HG02798 (cell line): ENCODE results near the gene CSRNP2.
"Not testable (repeated sequence)": the region's sequence is repeated elsewhere in the genome, so short reads cannot be mapped to it uniquely, and the experiment has no call there.

Source experiments
- ATAC-seq: cut with Tn5 transposase; IDR thresholded peaks from one replicate; pipeline ENCODE4 v1.9.1; 2021; ENCODE audit warnings: mild to moderate bottlenecking; ENCODE audit not compliant: unreplicated experiment, poor library complexity

Gene CSRNP2

DNA sequence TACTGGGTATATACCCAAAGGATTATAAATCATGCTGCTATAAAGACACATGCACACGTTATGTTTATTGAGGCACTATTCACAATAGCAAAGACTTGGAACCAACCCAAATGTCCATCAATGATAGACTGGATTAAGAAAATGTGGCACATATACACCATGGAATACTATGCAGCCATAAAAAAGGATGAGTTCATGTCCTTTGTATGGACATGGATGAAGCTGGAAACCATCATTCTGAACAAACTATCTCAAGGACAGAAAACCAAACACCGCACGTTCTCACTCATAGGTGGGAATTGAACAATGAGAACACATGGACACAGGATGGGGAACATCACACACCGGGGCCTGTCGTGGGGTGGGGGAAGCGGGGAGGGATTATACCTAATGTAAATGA, 4.5 kb downstream of the CSRNP2 start:
- ATAC-seq = not testable (repeated sequence)

DNA sequence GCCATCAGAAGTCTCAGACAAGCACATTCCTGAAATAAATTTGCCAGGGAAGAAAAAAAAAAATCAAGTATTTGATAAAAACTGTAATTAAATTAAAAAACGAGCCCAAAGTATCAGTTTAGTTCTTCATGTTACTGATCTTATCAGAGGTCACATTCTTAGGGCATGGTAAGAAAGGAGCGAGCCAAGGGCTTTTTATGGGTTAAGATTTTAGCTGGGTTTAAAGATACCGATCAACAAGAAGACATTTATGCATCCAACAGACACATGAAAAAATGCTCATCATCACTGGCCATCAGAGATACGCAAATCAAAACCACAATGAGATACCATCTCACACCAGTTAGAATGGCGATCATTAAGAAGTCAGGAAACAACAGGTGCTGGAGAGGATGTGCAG, 5.0 kb downstream of the CSRNP2 start:
- not testable (repeated sequence) for ATAC-seq

DNA sequence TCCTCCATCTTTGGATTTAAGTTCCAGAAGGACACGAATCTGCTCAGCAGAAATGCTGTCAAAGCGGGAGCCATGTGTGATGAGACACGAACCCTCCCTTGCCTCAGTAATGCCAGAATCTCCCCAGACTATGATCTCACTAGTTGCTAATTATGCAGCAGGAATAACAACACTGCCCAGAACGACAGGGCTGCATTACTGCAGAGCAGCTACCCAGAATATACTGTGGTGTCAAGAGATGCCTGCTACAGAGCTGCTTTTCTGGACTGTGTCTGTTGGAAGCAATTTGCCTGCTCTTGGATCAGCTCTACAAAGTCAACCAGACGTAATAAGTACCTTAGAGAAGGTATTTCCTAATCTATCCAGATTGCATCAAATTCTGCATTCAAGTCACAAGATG, 5.5 kb downstream of the CSRNP2 start:
- ATAC-seq = no peak

DNA sequence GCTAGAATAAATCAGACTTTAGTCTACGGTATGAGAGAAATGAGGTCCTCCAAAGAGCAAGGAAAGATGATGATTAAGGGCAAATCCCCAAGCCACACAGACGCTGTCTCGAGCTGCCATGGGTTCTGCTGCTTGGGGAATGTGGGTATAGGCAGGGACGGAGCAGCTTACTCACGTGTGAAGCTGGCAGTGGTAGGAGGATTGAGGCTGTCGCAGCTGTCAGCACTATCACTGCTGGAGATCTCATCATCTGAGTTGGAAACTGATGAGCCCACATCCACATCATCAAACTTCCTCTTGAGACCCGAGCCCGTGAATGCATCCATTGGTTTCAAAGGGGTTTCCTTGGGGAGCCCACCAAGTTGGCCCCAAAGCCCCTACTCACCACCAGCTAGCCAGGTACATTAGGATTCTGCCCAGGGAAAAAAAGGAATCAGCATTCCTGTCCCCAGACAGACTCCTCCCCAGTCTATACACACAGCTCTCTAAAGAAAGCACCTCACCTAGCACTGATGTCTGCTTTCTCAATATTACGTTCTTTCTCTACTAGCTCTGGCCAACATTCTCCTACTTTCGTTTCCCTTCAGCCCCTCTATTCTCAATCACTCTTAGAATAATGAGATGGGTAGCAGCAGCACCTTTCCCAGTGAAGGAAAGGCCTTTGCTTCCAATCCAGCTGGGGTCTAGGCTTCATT, 7.0 kb downstream of the CSRNP2 start:
- no peak for ATAC-seq

DNA sequence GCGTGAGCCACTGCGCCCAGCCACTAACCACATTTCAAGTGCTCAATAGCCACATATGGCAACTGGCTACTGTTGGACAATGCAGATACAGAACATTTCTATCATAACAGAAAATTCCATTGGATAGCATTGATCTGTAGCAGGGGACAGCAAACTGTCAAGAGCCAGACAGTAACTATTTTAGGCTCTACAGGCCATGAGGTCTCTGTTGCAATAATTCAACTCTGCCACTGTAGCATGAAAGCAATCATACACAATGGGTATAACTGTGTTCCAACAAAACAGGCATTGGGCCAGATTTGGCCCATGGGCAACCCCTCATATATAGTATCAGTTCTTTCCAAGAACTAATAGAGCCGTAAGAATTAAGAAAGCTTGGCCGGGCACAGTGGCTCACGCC, 8.0 kb downstream of the CSRNP2 start:
- no peak for ATAC-seq

DNA sequence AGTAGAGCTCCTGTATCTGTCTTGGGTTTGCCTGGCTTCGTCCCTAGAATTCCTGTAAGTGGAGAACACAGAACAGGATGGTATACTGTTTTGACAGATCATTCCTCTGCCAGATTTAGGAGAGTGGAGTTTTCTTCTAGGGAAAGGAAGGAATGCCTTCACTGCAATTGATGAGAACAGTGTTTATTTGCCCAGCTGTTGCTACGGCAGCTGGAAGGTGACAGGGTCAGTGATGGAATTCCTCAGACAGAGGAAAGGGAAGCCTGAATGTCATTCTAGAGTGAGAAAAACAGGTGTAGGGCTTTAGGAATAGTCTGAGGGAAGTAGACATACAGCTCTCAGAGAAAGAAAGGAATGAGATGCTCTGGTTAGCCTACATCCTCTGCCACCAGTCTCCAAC, 11.7 kb downstream of the CSRNP2 start:
- ATAC-seq = no peak

DNA sequence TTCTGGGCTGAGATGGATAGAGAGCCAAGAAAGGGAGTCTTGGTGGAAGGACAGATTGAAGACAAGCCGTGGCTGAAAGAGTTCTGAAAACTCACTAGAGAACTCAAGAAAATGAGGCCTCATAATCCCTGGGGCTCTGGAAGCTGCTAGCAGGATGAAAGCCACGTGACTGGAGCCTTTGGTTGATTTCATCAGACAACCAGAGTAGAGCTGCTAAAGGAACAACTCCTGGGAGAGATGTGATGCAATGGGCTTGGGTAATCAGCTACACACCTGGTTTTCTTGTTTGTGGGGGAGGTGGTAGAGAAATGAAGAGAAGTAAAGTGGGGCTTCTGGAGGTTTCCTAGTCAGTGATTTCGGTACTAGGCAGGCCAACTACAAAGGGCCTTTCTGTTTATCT, 13.4 kb downstream of the CSRNP2 start:
- ATAC-seq = no peak

DNA sequence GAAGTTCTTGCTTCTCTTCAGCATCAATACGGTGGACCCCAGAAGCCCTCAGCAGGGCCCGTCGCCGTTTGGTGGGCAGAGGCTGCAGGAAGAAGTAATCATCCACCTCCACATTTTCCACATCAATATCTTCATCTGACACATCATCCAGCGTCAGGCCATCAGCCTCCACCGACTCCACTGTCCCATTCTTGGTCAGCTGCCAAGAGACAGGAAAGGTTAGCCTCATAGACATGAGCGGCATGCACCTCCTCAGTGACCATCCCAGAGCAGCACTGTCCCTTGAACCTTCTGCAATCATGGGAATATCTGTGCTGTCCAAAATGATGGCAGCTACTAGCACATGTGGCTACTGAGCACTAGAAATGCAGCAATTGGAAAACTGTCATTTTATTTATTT, 15.6 kb downstream of the CSRNP2 start:
- ATAC-seq = no peak

DNA sequence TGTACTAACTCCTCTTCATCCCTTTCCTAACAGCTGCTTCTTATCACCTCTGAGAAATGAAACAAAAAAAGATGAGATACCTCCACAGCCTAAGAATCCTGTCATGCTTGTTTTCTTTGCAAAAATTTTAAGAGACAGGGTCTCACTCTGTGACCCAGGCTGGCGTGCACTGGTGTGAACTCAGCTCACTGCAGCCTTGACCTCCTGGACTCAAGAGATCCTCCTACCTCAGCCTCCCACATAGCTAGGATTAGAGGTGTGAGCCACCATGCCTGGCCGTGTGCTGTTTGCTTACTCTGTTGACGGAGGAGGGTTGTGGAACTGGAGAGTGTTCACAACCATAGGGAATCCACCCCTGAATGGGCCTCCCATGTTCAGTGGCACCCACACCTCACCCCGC, 16.2 kb downstream of the CSRNP2 start:
- no peak for ATAC-seq

DNA sequence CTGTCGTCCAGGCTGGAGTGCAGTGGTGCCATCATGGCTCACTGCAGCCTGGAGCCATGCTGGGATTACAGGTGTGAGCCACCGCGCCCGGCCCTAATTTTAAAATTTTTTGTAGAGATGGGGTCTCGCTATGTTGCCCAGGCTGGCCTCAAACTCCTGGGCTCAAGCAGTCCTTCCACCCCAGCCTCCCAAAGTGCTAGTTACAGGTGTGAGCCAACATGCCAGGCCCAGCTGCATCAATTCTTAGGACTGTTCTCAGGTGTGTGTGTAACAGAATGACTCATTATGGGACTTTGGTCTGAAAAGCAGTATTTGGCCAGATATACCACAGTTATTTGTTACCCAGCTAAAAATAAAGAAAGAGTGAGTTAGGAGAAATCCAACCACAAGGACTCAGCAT, 17.9 kb downstream of the CSRNP2 start:
- no peak for ATAC-seq

DNA sequence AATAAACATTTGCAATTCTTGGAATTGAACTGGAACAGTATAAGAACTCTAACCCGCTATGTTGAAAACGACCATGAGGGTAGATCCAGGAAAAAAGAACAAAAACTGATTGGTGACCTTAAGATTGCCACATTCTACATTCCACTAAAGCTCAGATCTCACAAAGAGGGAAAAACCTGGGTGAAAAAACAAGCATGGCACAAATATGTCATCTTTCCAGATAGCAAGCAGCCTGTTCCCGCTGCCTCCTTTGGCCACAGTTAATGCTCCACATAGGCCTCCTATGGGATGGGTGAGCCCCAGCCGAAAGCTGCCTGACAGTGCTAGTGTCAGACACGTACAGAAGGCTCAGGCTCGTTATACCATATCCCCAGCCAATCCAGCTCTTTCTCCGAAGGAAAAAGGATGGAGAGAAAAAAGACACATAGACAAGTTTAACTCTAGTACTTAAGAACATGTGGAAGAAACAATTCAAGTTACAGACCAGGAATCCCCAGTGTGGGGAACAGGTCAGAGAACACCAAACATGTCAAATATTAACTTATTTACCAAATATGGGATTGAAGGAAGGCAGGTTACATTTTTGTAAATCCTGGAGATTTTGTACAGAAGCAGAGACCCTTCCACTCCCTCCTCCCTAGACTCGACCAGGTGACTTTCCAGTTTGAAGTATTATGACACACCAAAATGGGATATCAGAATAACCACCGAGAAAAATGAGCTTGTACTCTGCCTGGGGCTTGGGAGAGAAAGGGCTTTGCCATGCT, 20.6 kb downstream of the CSRNP2 start:
- no peak for ATAC-seq

DNA sequence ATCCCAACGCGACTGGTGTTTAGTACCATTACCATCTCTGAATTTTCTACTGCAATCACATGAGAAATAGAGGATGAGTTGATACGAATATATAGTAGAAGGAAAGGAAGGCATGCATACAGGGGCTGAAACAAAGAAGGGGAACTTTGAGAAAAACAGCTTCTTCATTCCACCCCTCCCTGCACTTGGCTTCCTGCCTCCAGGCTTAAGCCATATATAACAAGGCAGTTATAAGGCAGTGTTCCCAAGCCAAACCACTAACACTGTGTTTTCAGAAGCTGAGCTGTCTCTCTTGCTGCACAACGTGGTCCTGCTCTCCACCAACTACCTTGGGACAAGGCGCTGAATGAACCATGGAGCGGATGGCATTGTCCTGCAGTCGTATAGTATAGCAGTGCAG, 24.3 kb downstream of the CSRNP2 start:
- no peak for ATAC-seq

DNA sequence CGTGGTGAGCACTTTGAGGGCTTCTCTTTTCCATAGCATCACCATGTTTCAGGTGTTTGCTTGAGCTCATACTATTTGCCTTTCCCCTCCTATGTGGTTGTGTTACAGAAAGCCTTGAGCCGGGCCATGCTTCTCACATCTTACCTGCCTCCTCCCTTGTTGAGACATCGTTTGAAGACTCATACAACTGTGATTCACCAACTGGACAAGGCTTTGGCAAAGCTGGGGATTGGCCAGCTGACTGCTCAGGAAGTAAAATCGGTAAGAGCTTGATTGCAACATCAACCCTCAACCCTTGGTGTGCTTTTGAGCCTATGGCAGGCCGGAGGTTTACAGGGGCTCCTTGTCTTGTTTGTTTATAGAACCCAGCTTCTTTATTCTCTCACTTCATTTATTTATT, 27.2 kb downstream of the CSRNP2 start:
- ATAC-seq = no peak

DNA sequence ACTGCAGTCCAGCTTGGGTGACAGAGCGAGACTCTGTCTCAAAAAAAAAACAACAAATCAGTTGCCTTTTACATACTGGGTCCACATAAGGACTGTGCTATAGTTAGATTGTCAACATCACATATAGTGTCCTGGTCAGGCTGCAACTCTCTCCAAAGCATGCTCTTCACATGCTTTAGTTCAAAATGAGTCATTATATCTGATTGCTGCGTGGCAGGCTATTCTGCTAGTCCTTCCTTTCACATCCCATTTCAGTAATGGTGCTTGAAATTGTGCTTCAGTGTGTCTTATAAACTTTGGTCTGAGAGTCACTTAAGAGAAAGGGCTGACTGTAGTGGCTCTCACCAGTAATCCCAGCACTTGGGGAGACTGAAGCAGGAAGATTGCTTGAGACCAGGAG, 28.3 kb downstream of the CSRNP2 start:
- ATAC-seq = no peak

DNA sequence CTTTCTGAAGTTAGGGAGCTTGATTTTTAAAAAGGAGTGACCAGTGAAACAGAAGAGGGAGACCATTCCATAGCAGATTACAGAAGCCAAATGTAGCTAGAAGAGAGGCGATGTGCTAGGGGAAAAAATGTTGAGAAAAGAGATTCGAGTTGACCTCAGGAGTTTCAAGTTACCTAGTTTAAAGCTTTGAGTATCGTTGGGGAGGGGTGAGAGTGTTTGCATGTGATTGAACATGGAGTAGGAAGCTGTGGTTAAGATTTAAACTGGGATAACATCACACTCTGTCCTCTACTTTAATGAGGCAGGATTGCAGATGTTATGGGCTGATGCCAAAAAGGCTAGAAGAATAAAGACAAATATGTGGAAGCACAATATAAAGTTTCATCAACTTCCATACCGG, 31.6 kb downstream of the CSRNP2 start:
- no peak for ATAC-seq

DNA sequence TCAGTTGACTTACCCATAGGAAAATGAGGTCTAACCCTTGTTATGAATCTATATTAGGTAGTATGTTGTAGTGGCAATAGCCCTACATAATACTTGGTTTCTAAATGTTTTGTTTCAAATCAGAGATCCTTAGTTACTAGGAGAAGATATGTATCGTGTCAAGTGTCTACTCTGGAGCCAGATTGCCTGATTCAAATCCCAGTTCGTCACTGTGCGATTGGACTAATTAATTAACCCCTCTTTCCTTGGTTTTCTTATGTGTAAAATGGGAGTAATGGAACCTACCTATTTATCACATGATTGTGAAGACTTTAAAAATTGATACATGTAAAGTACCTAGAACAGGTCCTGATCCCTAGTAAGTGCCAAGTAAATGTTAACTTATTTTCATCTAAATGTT, 33.9 kb downstream of the CSRNP2 start:
- no peak for ATAC-seq

DNA sequence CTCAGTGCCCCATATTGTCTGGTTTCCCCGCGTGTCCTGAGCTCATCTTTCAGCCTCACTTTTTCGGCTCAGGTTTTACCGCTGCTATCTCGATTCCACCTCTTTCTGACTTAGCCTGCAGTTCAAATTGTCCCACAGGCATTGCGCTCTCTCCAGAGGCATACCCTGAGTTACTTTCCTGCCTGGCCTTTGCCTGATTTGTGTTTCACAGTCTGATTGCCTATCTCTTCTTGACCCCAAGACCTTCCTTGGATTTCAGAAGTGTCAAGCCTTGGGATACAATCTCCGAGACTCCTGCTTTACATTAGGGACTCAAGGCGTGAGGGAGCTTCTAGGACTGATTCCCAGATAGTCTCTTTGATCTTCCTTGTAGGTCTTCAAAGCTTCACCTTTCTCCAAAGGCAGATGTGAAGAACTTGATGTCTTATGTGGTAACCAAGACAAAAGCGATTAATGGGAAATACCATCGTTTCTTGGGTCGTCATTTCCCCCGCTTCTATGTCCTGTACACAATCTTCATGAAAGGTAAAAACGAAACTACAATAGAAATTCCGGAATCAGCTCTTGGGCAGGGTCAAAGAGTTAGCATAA, 34.6 kb downstream of the CSRNP2 start:
- no peak for ATAC-seq

DNA sequence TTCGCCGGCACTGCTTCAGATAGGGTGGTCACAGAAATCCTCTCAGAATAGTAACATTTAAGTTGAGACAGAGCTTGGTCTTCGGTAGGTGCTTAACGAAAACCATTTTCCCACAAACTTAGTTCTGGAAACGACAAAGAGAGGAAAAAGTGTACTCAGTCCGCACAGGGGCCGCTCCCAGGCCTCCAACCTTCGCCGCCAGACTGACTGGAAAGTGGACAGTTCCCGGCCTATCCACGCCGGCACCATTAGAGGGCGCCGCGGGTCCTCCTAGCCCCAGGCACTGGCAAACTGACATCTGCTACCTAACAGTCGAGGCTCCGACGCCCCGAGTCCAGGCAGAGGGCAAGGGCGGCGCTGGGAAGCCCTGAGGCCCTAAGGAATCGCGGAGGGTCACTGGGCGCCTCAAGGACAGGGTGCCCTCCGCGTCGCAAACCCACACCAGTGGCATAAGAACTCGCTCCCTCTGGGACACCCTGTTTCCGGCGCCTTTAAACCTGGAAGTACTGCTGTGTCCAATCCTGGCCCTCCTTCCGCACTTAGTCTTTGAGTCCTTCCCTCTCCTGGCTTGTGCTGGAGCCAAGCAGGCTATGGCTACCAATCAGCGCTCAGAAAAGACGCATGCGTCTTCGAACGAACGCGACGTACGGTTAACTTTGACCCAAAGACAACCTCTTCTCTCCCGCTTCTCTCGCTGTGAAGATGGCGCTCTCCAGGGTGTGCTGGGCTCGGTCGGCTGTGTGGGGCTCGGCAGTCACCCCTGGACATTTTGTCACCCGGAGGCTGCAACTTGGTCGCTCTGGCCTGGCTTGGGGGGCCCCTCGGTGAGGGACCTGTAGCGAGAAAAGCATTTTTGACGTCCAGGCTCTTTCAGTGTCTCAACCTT, 35.5 kb downstream of the CSRNP2 start, which contains the start of gene LETMD1:
Gene LETMD1 (plus strand): TSS at position 673 of the 886 bp plus-strand sequence. CDS start 30 bp downstream, at position 703.
- ATAC-seq = peak; percentile 97

DNA sequence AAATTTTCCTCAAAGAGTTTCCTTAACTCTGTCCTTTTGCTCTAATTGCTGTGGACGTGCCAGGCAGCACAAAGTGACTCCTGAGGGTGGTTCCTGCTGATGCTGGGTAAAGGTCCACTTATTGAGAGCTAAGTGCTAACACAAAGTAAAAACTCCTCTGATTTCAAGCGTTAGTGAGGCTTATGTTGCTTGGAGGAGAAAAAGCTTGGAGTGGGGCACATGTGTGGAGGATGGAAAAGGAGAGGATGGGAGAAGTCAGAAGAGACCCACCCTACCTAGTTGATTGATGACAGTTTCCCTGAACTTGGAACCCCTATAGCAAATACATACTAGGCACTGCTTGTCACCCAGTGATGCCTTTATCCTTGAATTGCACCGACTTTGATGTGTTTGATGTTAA, 47.1 kb downstream of the CSRNP2 start:
- no peak for ATAC-seq

DNA sequence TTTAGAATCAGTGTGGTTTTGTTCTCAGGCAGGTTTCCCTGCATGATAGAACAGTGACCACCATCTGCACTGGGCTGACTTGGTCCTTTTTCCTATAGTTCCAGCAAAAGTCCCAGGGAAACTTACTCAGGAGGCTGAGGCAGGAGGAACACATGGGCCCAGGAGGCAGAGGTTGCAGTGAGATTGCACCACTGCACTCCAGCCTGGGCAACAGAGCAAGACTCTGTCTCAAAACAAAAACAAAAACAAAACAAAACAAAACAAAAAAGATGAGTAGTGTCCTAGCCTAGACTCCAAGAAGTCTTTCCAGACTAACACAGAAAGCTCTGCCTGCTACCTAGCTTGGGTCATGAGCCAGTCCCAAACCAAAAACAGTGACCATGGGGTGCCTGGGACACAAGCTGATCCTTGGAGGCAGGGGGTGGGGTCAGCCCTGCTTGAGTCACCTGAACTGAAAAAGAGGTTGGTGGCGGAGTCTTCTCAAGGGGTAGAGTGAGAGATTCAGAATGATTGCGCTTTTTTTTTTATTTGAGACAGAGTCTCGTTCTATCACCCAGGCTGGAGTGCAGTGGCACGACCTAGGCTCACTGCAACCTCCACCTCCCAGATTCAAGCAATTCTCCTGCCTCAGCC, 49.8 kb downstream of the CSRNP2 start:
- no peak for ATAC-seq
